ENCODE results near the gene ACTN1.
"Not testable (repeated sequence)": the region's sequence is repeated elsewhere in the genome, so short reads cannot be mapped to it uniquely, and the experiment has no call there.

The ACTN1 gene

GRCh38 chr14:68979021-68979721, at the start of gene ACTN1:
Gene ACTN1, minus strand, starts transcription at chr14:68979302. Its CDS starts 246 bp downstream, at chr14:68979056.
- peak within 1 kb of the TSS; percentile 84 for H3K27ac Mint-ChIP-seq
- H3K9me3 Mint-ChIP-seq = no peaks in the 10 kb centered on the region
- peaks cover 54% of the 10 kb centered on the region for H3K4me1 Mint-ChIP-seq
- no peaks in the 10 kb centered on the region for H3K27me3 Mint-ChIP-seq
- H3K36me3 Mint-ChIP-seq = peaks cover 6% of the 10 kb centered on the region
- peak within 1 kb of the TSS; percentile 89 for H3K4me3 Mint-ChIP-seq

GRCh38 chr14:69027242-69027913, 48.3 kb upstream of the ACTN1 start:
- Mint-ChIP-seq H3K4me3 (no peak overlapping the region), H3K27me3 (no peaks in the 10 kb centered on the region), H3K27ac (no peak overlapping the region)

GRCh38 chr14:69023035-69023434, 43.9 kb upstream of the ACTN1 start:
- H3K27ac Mint-ChIP-seq = no peak overlapping the region
- H3K9me3 Mint-ChIP-seq = no peaks in the 10 kb centered on the region
- no peaks in the 10 kb centered on the region for H3K36me3 Mint-ChIP-seq
- no peak overlapping the region for H3K4me3 Mint-ChIP-seq
- H3K4me1 Mint-ChIP-seq = no peaks in the 10 kb centered on the region
- H3K27me3 Mint-ChIP-seq = no peaks in the 10 kb centered on the region

More at GRCh38 chr14:69027242-69027913, 48.3 kb upstream of the ACTN1 start:
- Mint-ChIP-seq H3K4me1 (no peaks in the 10 kb centered on the region), H3K9me3 (no peaks in the 10 kb centered on the region), H3K36me3 (no peaks in the 10 kb centered on the region)

GRCh38 chr14:69022093-69022492, 43.0 kb upstream of the ACTN1 start:
- not testable (repeated sequence) for H3K27me3 Mint-ChIP-seq, H3K27ac Mint-ChIP-seq, H3K9me3 Mint-ChIP-seq

GRCh38 chr14:69017706-69018105, 38.6 kb upstream of the ACTN1 start:
- Mint-ChIP-seq H3K9me3 (no peaks in the 10 kb centered on the region), H3K4me3 (no peak overlapping the region), H3K27me3 (no peaks in the 10 kb centered on the region), H3K4me1 (peaks cover 4% of the 10 kb centered on the region), H3K27ac (no peak overlapping the region), H3K36me3 (no peaks in the 10 kb centered on the region)

More at GRCh38 chr14:69022093-69022492, 43.0 kb upstream of the ACTN1 start:
- not testable (repeated sequence) for H3K4me1 Mint-ChIP-seq, H3K4me3 Mint-ChIP-seq, H3K36me3 Mint-ChIP-seq

- H3K9me3 Mint-ChIP-seq = no peaks in the 10 kb centered on the region
- no peak overlapping the region for H3K27ac Mint-ChIP-seq
Observed at GRCh38 chr14:69014829-69015259, 35.7 kb upstream of the ACTN1 start.

GRCh38 chr14:69013943-69014782, 35.1 kb upstream of the ACTN1 start:
- H3K4me1 Mint-ChIP-seq = peaks cover 14% of the 10 kb centered on the region
- no peaks in the 10 kb centered on the region for H3K27me3 Mint-ChIP-seq
- no peaks in the 10 kb centered on the region for H3K9me3 Mint-ChIP-seq
- H3K36me3 Mint-ChIP-seq = no peaks in the 10 kb centered on the region
- H3K4me3 Mint-ChIP-seq = no peak overlapping the region
- peak overlapping the region; percentile 30 for H3K27ac Mint-ChIP-seq

More at GRCh38 chr14:69014829-69015259, 35.7 kb upstream of the ACTN1 start:
- Mint-ChIP-seq H3K4me3 (no peak overlapping the region), H3K27me3 (no peaks in the 10 kb centered on the region), H3K36me3 (no peaks in the 10 kb centered on the region), H3K4me1 (peaks cover 13% of the 10 kb centered on the region)

- Mint-ChIP-seq H3K4me1 (peaks cover 14% of the 10 kb centered on the region), H3K4me3 (no peak overlapping the region), H3K27me3 (no peaks in the 10 kb centered on the region), H3K36me3 (no peaks in the 10 kb centered on the region), H3K27ac (no peak overlapping the region), H3K9me3 (no peaks in the 10 kb centered on the region)
Observed at GRCh38 chr14:69012256-69012953, 33.3 kb upstream of the ACTN1 start.

GRCh38 chr14:69010648-69011047, 31.5 kb upstream of the ACTN1 start:
- Mint-ChIP-seq H3K36me3 (no peaks in the 10 kb centered on the region), H3K4me1 (peaks cover 14% of the 10 kb centered on the region), H3K27ac (no peak overlapping the region), H3K4me3 (no peak overlapping the region), H3K27me3 (no peaks in the 10 kb centered on the region), H3K9me3 (no peaks in the 10 kb centered on the region)

- Mint-ChIP-seq H3K4me1 (peaks cover 11% of the 10 kb centered on the region), H3K27me3 (no peaks in the 10 kb centered on the region), H3K36me3 (no peaks in the 10 kb centered on the region), H3K27ac (no peak overlapping the region), H3K9me3 (no peaks in the 10 kb centered on the region), H3K4me3 (no peak overlapping the region)
Observed at GRCh38 chr14:69008421-69008884, 29.4 kb upstream of the ACTN1 start.

- Mint-ChIP-seq H3K4me3 (no peak overlapping the region), H3K36me3 (no peaks in the 10 kb centered on the region), H3K27me3 (no peaks in the 10 kb centered on the region), H3K4me1 (peaks cover 20% of the 10 kb centered on the region), H3K9me3 (no peaks in the 10 kb centered on the region), H3K27ac (no peak overlapping the region)
Observed at GRCh38 chr14:69006346-69006745, 27.2 kb upstream of the ACTN1 start.

- Mint-ChIP-seq H3K27ac (peak overlapping the region; percentile 30), H3K9me3 (no peaks in the 10 kb centered on the region), H3K36me3 (no peaks in the 10 kb centered on the region), H3K27me3 (no peaks in the 10 kb centered on the region), H3K4me3 (no peak overlapping the region), H3K4me1 (peaks cover 17% of the 10 kb centered on the region)
Observed at GRCh38 chr14:69005432-69006148, 26.5 kb upstream of the ACTN1 start.

GRCh38 chr14:69004731-69005431, 25.8 kb upstream of the ACTN1 start:
- H3K27ac Mint-ChIP-seq = no peak overlapping the region
- H3K4me3 Mint-ChIP-seq = no peak overlapping the region
- no peaks in the 10 kb centered on the region for H3K27me3 Mint-ChIP-seq
- no peaks in the 10 kb centered on the region for H3K36me3 Mint-ChIP-seq
- H3K4me1 Mint-ChIP-seq = peaks cover 11% of the 10 kb centered on the region
- H3K9me3 Mint-ChIP-seq = no peaks in the 10 kb centered on the region

- Mint-ChIP-seq H3K27me3 (no peaks in the 10 kb centered on the region), H3K4me3 (no peak overlapping the region), H3K36me3 (no peaks in the 10 kb centered on the region), H3K27ac (no peak overlapping the region), H3K4me1 (peaks cover 10% of the 10 kb centered on the region), H3K9me3 (no peaks in the 10 kb centered on the region)
Observed at GRCh38 chr14:69003626-69004025, 24.5 kb upstream of the ACTN1 start.
